Aorta (tissue), 5 donors: ENCODE measurements around the gene ETS1. TPM values are rescaled to one million over a fixed set of nuclear protein-coding genes. Genes with fewer than 3 reads are reported as not detected.

Experiments used
- ATAC-seq: fragments of 200-7000 bp; cut with Tn5 transposase; one replicate; pipeline ENCODE4 v1.9.1; 2022; ENCODE audit warnings: moderate library complexity; ENCODE audit not compliant: low FRiP score
- DNase-seq, 2 donors: peaks; one replicate each; pipeline ENCODE4 v3.0.0-alpha.2; 2020
- H3K27ac ChIP-seq, 2 donors: one replicate each; pipeline ENCODE4 v1.5.1; 2013; ENCODE audit warnings: low read length in 2 of 2, mild to moderate bottlenecking in 2 of 2, moderate library complexity in 2 of 2, control low read depth in 1 of 2, inconsistent platforms in 1 of 2, low read depth in 1 of 2
- H3K27me3 ChIP-seq, 2 donors: one replicate each; pipeline ENCODE4 v1.6.1; 2013; ENCODE audit warnings: control low read depth in 1 of 2, low read length in 1 of 2, mild to moderate bottlenecking in 1 of 2, moderate library complexity in 1 of 2; ENCODE audit not compliant: insufficient read depth in 2 of 2, control insufficient read depth in 1 of 2
- H3K36me3 ChIP-seq, 2 donors: one replicate each; pipeline ENCODE4 v1.6.1; 2013; ENCODE audit warnings: control low read depth in 1 of 2, low read length in 1 of 2, mild to moderate bottlenecking in 1 of 2; ENCODE audit not compliant: insufficient read depth in 2 of 2, control insufficient read depth in 1 of 2
- H3K4me1 ChIP-seq, 2 donors: one replicate each; pipeline ENCODE4 v1.6.1; 2013; ENCODE audit warnings: low read length in 2 of 2, control low read depth in 1 of 2, mild to moderate bottlenecking in 1 of 2, moderate library complexity in 1 of 2; ENCODE audit not compliant: insufficient read depth in 2 of 2, control insufficient read depth in 1 of 2
- H3K4me3 ChIP-seq, 2 donors: one replicate each; pipeline ENCODE4 v1.5.1; 2013; ENCODE audit warnings: low read length in 2 of 2, control low read depth in 1 of 2, mild to moderate bottlenecking in 1 of 2
- H3K9me3 ChIP-seq: one replicate; pipeline ENCODE4 v1.6.1; 2013; ENCODE audit warnings: mild to moderate bottlenecking, low read length; ENCODE audit not compliant: control insufficient read depth
- WGBS, 2 donors: extraction: QIAGEN DNeasy Blood & Tissue Kit; methylation state at CpG; one replicate each; pipeline ENCODE4 v1.1.7; 2013; 5-methylcytosine and 5-hydroxymethylcytosine counted together
- intact Hi-C, 2 donors: fragments of 100-400 bp; cut with DNase I; formaldehyde crosslinking; loops; one replicate each; pipeline versions ENCODE4 v1.14.2 to v1.15.0; 2022
- polyA plus RNA-seq, 2 donors: library from polyadenylated mRNA; stranded (reverse); fragments of 200-250 nt; gene quantifications; one replicate each; pipeline ENCODE4 v1.2.3, GENCODE V29; 2013
- total RNA-seq, 2 donors: library from RNA; stranded (reverse); fragmentation: NEBNext Ultra II Directional; extraction: Animal tissue kit (Norgen Biotek cat#: 25700); gene quantifications; one replicate each; pipeline ENCODE4 v1.2.1, GENCODE V29; 2021
- donor health status: healthy with polysubstance abuse.
- donor health status: Bipolar disorder and iron deficiency.
- donor health status: DM: no; HTN: no; CAD: no.
- donor health status: DM: no; HTN: no; CAD: no.
- donor health status: DM: yes; HTN: yes; CAD: no.

ETS1 gene
- total and polyA plus RNA-seq, 4 donors: 17.8 to 125 (median 69.8) TPM

DNA sequence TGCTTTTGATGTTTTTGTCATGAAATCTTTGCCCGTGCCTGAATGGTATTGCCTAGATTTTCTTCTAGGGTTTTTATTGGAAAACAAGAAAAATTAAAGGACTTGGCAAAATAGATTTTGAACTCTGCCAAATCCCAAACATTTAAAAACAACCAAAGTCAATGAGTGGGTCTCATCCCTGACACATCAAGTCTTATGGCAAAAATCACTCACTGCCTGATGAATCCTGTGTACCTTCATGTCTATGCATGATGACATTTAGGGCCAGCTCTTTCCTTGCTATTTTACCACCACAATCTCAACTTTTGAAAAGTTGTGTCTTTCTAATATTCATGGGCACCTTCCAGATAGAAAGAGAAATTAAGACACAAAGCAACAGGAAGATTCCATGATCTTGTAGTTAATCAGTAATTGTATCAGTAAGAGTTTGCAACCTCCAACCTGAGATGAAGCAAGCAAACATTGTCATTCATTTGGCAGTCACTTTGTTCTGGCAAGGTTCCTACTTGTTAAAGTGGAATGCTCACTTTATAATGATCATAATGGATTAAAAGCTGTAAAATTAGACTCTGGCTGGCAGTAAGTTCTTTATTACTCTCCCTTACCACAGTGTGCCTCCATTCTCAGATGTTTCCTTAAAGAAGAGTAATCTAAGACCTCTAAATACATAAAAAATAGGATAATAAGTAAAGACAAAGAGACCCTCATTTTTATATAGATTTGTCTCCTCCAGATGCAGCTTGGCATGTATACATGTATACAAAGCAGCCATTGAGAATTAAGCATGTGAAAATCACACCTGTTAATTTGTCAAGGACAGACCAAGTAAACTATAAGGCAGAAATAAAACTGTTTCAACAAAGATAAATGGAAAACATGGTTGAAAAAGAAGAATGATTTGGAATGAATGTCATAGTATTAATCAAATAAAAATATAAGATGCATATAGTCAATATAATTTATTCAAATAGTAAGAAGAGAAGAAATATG, 51.6 kb downstream of the ETS1 start:
- no peak overlapping the region for H3K27ac ChIP-seq
- no peaks in the 10 kb centered on the region for H3K9me3 ChIP-seq
- no peaks in the 10 kb centered on the region for H3K27me3 ChIP-seq
- ATAC-seq: no peak
- no peak overlapping the region for H3K4me3 ChIP-seq
- intact Hi-C loops: no loop called here
- WGBS, 2 donors: 53 to 79% methylated on average over 1 of the region's 1 CpG
- DNase-seq: no peak
- peaks cover 0 to 9% of the 10 kb centered on the region in 2 donors for H3K4me1 ChIP-seq
- H3K36me3 ChIP-seq: no peaks in the 10 kb centered on the region

DNA sequence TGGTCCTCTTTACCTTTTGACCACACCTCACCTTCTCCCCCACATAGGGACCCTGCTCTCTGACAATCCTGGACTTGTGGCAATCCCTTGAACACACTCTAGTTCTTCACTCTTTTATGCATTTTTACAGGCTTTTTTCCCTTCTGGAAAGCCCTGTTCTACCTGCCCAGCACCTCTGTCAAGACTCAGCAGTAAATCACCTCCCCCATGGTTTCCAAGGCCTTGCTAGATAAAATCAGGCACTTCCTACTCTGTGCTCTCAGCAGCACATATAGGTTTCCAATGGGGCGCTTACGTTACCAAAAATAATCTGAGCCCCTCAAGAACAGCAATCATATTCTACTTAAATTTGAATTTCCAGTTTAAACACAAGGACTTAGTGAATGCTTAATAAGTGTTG, 53.9 kb downstream of the ETS1 start:
- H3K27ac ChIP-seq: no peak overlapping the region
- 95 to 97% methylated on average over 2 of the region's 2 CpGs for WGBS, 2 donors
- DNase-seq (no peak), ATAC-seq (no peak)
- intact Hi-C loops: no loop called here
- H3K36me3 ChIP-seq: no peaks in the 10 kb centered on the region
- H3K4me1 ChIP-seq: peaks cover 0 to 9% of the 10 kb centered on the region in 2 donors
- no peak overlapping the region for H3K4me3 ChIP-seq
- no peaks in the 10 kb centered on the region for H3K27me3 ChIP-seq
- no peaks in the 10 kb centered on the region for H3K9me3 ChIP-seq

DNA sequence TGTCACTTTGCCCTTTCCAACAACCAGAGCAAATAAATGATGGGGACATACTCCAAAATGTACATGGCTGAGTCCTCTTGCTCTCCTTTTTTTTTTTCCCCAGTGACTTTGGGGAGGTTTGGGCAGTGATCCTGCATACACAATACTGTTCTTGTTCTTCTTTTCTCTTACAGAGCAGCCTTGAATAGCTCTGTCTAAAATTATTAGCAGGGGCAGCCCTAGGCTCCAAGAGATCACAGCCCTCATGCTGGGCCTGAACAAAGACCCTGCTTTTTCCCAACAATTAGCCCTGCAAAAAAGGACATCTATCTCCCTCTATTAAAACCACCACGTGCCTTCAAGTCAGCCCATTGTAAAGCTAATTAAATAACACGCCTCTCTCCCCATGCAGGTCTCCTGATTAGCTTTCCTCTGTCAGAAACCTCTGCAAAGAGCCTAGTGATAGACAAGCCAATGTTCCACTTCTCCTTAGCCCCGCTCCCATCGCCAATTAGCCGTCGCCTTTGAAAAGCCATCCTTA, 54.7 kb downstream of the ETS1 start:
- intact Hi-C loops: no loop called here
- no peaks in the 10 kb centered on the region for H3K9me3 ChIP-seq
- no peak for DNase-seq
- H3K36me3 ChIP-seq: no peaks in the 10 kb centered on the region
- ATAC-seq: peak; percentile 60
- H3K27me3 ChIP-seq: no peaks in the 10 kb centered on the region
- peak overlapping the region in 1 of 2 donors; percentile 72 for H3K27ac ChIP-seq
- no peak overlapping the region for H3K4me3 ChIP-seq
- H3K4me1 ChIP-seq: peaks cover 0 to 9% of the 10 kb centered on the region in 2 donors
- 60% methylated on average over 6 of the region's 6 CpGs for WGBS, 2 donors

DNA sequence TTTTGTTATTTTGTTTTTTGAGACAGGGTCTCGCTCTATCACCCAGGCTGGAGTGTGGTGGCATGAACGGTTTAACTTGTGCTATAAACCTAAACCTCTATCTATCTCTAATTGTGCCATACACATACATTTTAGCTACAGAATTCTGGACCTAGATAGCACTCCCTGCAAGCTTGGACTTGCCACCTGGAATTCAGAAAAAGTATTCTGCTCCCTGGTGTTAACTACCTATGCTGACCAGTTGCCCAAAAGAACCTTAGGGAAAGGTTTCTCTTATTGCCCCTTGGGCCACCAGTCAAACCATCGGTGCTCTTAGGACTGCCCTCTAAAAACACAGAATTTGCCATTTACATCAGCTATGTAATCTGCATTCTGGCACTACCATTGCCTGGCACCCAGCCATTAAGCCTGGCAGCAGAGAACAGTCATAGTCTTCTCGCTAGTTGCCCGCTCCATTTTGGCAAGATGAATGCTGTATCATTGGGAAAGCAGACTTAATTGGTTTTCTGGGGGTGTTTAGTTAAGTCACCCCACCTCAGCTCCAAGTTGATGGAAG, 55.3 kb downstream of the ETS1 start:
- WGBS, 2 donors: 28 to 33% methylated on average over 5 of the region's 5 CpGs
- ATAC-seq (no peak), DNase-seq (peak; percentile 81 to 89)
- intact Hi-C loops: no loop called here
- no peaks in the 10 kb centered on the region for H3K9me3 ChIP-seq
- H3K27me3 ChIP-seq: no peaks in the 10 kb centered on the region
- H3K4me1 ChIP-seq: peaks cover 0 to 9% of the 10 kb centered on the region in 2 donors
- H3K36me3 ChIP-seq: no peaks in the 10 kb centered on the region
- no peak overlapping the region for H3K4me3 ChIP-seq
- H3K27ac ChIP-seq: peak overlapping the region in 1 of 2 donors; percentile 25

DNA sequence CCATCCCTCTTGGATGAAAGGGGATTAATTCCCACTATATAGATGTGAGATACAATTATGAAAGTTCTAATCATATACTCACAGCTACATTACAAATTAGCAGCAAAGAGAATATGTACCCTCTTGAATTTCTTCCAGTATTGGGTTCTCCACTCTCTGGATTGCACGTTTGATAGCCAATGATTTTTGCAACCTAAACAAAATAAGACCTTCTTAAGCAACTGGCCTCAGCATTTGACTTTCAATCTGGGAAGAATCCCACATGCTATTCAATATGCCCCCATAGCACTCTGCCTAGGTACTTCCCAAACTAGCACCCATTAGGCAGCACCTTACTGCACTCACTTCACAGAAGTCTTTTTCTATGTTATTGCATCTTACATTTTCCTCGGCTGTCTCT, 55.8 kb downstream of the ETS1 start:
- 15 to 39% methylated on average over 2 of the region's 2 CpGs for WGBS, 2 donors
- Histone ChIP-seq H3K9me3 (no peaks in the 10 kb centered on the region), H3K27me3 (no peaks in the 10 kb centered on the region), H3K36me3 (no peaks in the 10 kb centered on the region), H3K27ac (no peak overlapping the region), H3K4me3 (no peak overlapping the region), H3K4me1 (peaks cover 0 to 9% of the 10 kb centered on the region in 2 donors)
- intact Hi-C loops: no loop called here
- ATAC-seq (no peak), DNase-seq (no peak)

DNA sequence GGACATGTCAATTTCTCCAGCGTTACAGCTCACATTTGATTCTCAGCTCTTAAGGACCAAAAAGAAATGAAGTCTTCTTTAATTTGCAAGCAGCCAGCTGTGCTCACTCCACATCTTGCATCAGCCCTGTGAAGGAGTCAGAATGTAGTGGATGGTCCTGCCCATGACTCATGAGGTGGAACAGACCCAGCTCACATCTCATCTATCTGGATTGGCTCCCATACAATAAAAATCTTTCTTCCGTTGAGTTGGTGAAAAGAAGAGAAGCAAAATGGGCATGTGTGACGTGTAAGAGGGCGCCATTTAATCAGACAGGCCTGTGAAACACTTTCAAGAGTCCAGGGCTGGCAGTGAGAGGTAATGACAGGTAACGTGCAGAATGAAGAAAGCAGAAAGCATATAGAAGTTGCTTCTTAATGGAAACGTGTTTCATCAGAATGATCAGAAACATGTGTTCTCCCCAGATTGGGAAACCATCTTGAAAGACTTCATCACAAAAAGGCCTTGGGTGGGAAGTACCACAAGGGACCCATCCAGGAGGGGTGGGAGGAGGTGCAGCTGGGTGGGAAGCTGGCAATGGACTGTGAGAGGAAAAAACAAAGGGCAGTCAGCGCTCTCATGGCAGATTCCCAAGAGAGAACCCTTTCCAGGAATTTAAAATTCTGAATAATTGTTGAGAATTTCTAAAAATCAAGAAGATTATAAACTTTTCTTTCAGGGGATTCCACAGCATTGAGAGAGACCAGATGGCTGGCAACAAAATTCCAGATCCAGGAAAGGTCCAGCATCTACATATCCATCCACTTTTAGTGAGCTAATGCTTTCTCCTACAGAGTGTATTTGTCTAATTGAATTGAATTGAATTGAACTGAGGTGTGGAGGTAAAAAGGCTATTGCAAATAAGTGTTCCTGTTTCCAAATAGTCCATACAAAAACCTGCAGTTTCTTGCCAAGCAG, 57.0 kb downstream of the ETS1 start:
- intact Hi-C loops: no loop called here
- H3K4me1 ChIP-seq: peaks cover 0 to 9% of the 10 kb centered on the region in 2 donors
- no peaks in the 10 kb centered on the region for H3K27me3 ChIP-seq
- H3K36me3 ChIP-seq: no peaks in the 10 kb centered on the region
- H3K27ac ChIP-seq: no peak overlapping the region
- H3K4me3 ChIP-seq: no peak overlapping the region
- WGBS, 2 donors: 27 to 36% methylated on average over 7 of the region's 7 CpGs
- no peaks in the 10 kb centered on the region for H3K9me3 ChIP-seq
- ATAC-seq (peak; percentile 67), DNase-seq (peak in 1 of 2 donors; percentile 71)

DNA sequence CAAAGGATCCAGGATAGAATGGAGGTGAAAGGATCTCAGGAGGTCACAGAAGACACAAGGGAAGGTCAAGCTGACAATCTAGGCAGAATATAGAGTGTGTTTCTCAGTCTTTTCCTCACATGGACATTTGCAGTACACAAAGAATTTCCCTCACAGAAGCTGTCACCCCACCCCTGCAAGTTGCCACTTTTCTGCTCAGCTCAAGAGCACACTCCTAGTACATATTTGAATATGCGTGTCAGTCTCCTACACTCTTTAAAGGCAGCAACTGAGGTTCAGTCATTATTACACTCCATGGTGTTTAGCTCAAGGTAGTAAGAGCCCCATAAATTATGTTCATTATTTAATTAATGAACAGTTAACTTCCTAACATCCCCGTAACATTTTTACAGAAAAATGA, 59.1 kb downstream of the ETS1 start:
- no peak for DNase-seq
- ATAC-seq: no peak
- H3K27me3 ChIP-seq: no peaks in the 10 kb centered on the region
- no peak overlapping the region for H3K27ac ChIP-seq
- H3K36me3 ChIP-seq: no peaks in the 10 kb centered on the region
- intact Hi-C loops: no loop called here
- peaks cover 0 to 6% of the 10 kb centered on the region in 2 donors for H3K4me1 ChIP-seq
- 96 to 99% methylated on average over 2 of the region's 2 CpGs for WGBS, 2 donors
- no peak overlapping the region for H3K4me3 ChIP-seq
- no peaks in the 10 kb centered on the region for H3K9me3 ChIP-seq

DNA sequence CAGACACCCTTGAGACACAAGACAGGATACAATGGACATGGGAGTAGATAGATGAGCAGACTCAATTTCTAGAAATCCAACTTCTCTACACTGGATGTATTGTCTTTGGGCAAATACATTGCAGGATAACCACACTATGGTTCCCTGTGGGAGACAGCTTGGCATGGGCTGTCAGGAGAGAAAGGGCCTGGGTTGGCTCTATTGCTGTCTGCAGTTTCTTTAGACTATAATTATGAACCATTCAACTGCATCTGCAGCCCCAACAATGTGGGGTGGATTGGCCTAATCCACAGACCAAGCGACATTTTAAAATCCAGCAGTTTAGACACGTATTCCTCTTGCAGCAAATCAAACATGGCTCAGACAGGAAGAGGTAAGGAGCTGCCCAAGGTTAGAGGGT, 60.3 kb downstream of the ETS1 start:
- 99 to 100% methylated on average over 2 of the region's 2 CpGs for WGBS, 2 donors
- no peak for ATAC-seq
- H3K9me3 ChIP-seq: no peaks in the 10 kb centered on the region
- DNase-seq: no peak
- no peaks in the 10 kb centered on the region for H3K36me3 ChIP-seq
- no peak overlapping the region for H3K27ac ChIP-seq
- H3K4me3 ChIP-seq: no peak overlapping the region
- no peaks in the 10 kb centered on the region for H3K27me3 ChIP-seq
- intact Hi-C loops: no loop called here
- peaks cover 0 to 4% of the 10 kb centered on the region in 2 donors for H3K4me1 ChIP-seq
